SIG-M5 (cell line): Measurements from ENCODE around the gene MBD5.

Experiments
- DNase-seq: peaks from one replicate; lab custom pipeline; 2025; lab: John Stamatoyannopoulos, UW

MBD5 gene

GRCh38 chr2:148552675-148553331, 531.9 kb downstream of the MBD5 start:
- no peak for DNase-seq

GRCh38 chr2:148553332-148553887, 532.5 kb downstream of the MBD5 start:
- no peak for DNase-seq

GRCh38 chr2:148554459-148555247, 533.8 kb downstream of the MBD5 start:
- DNase-seq: no peak

- DNase-seq: no peak
These were observed 534.9 kb downstream of the MBD5 start for GRCh38 chr2:148555622-148556294.

GRCh38 chr2:148557844-148558436, 537.0 kb downstream of the MBD5 start:
- DNase-seq: no peak

GRCh38 chr2:148560496-148560895, 539.6 kb downstream of the MBD5 start:
- no peak for DNase-seq

- DNase-seq: no peak
These were observed 540.5 kb downstream of the MBD5 start for GRCh38 chr2:148561389-148561788.

- no peak for DNase-seq
These were observed 544.5 kb downstream of the MBD5 start for GRCh38 chr2:148565272-148565894.
